IgD-negative memory B cell (primary cell): ENCODE data around the gene GARIN5A. TPM values are rescaled to one million over a fixed set of nuclear protein-coding genes. Genes with fewer than 3 reads are reported as not detected.

Source experiments
- H3K27ac Mint-ChIP-seq, 3 donors: one replicate each; pipeline ENCODE4 v1.8.0; 2020 to 2022; ENCODE audit warnings: mild to moderate bottlenecking in 3 of 3, mixed read lengths in 3 of 3, moderate library complexity in 1 of 3
- H3K27me3 Mint-ChIP-seq: one replicate; pipeline ENCODE4 v1.8.0; 2021; ENCODE audit warnings: mixed read lengths
- H3K36me3 Mint-ChIP-seq: one replicate; pipeline ENCODE4 v1.8.0; 2020; ENCODE audit warnings: mild to moderate bottlenecking, mixed read lengths
- H3K4me1 Mint-ChIP-seq, 3 donors: one replicate each; pipeline ENCODE4 v1.8.0; 2020 to 2022; ENCODE audit warnings: mixed read lengths in 3 of 3, mild to moderate bottlenecking in 1 of 3
- H3K4me3 Mint-ChIP-seq, 4 donors: one replicate each; pipeline ENCODE4 v1.8.0; 2020 to 2022; ENCODE audit warnings: mild to moderate bottlenecking in 4 of 4, mixed read lengths in 4 of 4, moderate library complexity in 3 of 4
- H3K9me3 Mint-ChIP-seq, 3 donors: one replicate each; pipeline ENCODE4 v1.8.0; 2020 to 2021; ENCODE audit warnings: mixed read lengths in 3 of 3, mild to moderate bottlenecking in 1 of 3
- polyA plus RNA-seq: library from polyadenylated mRNA; unstranded; fragments of 300-500 nt; fragmentation: Illumina TruSeq; gene quantifications from one replicate; pipeline ENCODE4 v1.2.3, GENCODE V29; 2021

The GARIN5A gene
- polyA plus RNA-seq, 1 donor from 2014 or later, result 0.53 TPM

GRCh38 chr19:50512112-50512998 lies 35.7 kb upstream of the GARIN5A start:
- H3K27ac Mint-ChIP-seq, result peak overlapping the region in 1 of 3 donors; percentile 54
- H3K4me3 Mint-ChIP-seq, result peak overlapping the region in 2 of 4 donors; percentile 33 to 96
- H3K4me1 Mint-ChIP-seq, result peaks cover 4 to 16% (median 7%) of the 10 kb centered on the region in 3 donors
- no peaks in the 10 kb centered on the region for H3K9me3 Mint-ChIP-seq
- H3K36me3 Mint-ChIP-seq, result peaks cover 2% of the 10 kb centered on the region
- H3K27me3 Mint-ChIP-seq, result peaks cover 7% of the 10 kb centered on the region

GRCh38 chr19:50511069-50511822 lies 34.6 kb upstream of the GARIN5A start, which contains the start of gene JOSD2:
Gene JOSD2 (minus strand): TSS chr19:50511191. CDS start chr19:50510431, 760 bp downstream.
- peaks cover 7% of the 10 kb centered on the region for H3K27me3 Mint-ChIP-seq
- H3K4me1 Mint-ChIP-seq, result peaks cover 4 to 18% (median 7%) of the 10 kb centered on the region in 3 donors
- peak within 1 kb of the TSS; percentile 54 to 99 (median 98) for H3K27ac Mint-ChIP-seq
- no peaks in the 10 kb centered on the region for H3K9me3 Mint-ChIP-seq
- H3K36me3 Mint-ChIP-seq, result peaks cover 2% of the 10 kb centered on the region
- peak within 1 kb of the TSS; percentile 33 to 96 (median 91) for H3K4me3 Mint-ChIP-seq

- H3K36me3 Mint-ChIP-seq, result peaks cover 2% of the 10 kb centered on the region
- H3K9me3 Mint-ChIP-seq, result no peaks in the 10 kb centered on the region
- H3K4me1 Mint-ChIP-seq, result peaks cover 4 to 18% (median 7%) of the 10 kb centered on the region in 3 donors
- peak overlapping the region; percentile 33 to 96 (median 91) for H3K4me3 Mint-ChIP-seq
- peaks cover 5% of the 10 kb centered on the region for H3K27me3 Mint-ChIP-seq
- peak overlapping the region; percentile 54 to 98 (median 96) for H3K27ac Mint-ChIP-seq
These were observed 34.0 kb upstream of the GARIN5A start for GRCh38 chr19:50510700-50511068.

GRCh38 chr19:50510121-50510670 lies 33.5 kb upstream of the GARIN5A start:
- H3K36me3 Mint-ChIP-seq, result peaks cover 2% of the 10 kb centered on the region
- H3K4me1 Mint-ChIP-seq, result peaks cover 4 to 18% (median 7%) of the 10 kb centered on the region in 3 donors
- peak overlapping the region; percentile 54 to 98 (median 96) for H3K27ac Mint-ChIP-seq
- H3K4me3 Mint-ChIP-seq, result peak overlapping the region in 2 of 4 donors; percentile 33 to 89
- H3K9me3 Mint-ChIP-seq, result no peaks in the 10 kb centered on the region
- peaks cover 4% of the 10 kb centered on the region for H3K27me3 Mint-ChIP-seq

- Mint-ChIP-seq H3K4me1 (peaks cover 4 to 18% (median 7%) of the 10 kb centered on the region in 3 donors), H3K9me3 (no peaks in the 10 kb centered on the region), H3K27me3 (peaks cover 3% of the 10 kb centered on the region), H3K4me3 (peak overlapping the region in 2 of 4 donors; percentile 5 to 30), H3K27ac (peak overlapping the region; percentile 16 to 93 (median 19)), H3K36me3 (peaks cover 2% of the 10 kb centered on the region)
These were observed 32.7 kb upstream of the GARIN5A start for GRCh38 chr19:50509366-50509765.

GRCh38 chr19:50508843-50509190 lies 32.2 kb upstream of the GARIN5A start:
- Mint-ChIP-seq H3K4me1 (peaks cover 4 to 18% (median 7%) of the 10 kb centered on the region in 3 donors), H3K4me3 (peak overlapping the region in 3 of 4 donors; percentile 44 to 74 (median 62)), H3K36me3 (peaks cover 2% of the 10 kb centered on the region), H3K27ac (peak overlapping the region in 2 of 3 donors; percentile 19 to 71), H3K9me3 (no peaks in the 10 kb centered on the region), H3K27me3 (no peaks in the 10 kb centered on the region)

GRCh38 chr19:50507376-50507775 lies 30.7 kb upstream of the GARIN5A start:
- no peaks in the 10 kb centered on the region for H3K27me3 Mint-ChIP-seq
- H3K27ac Mint-ChIP-seq, result no peak overlapping the region
- peaks cover 2% of the 10 kb centered on the region for H3K36me3 Mint-ChIP-seq
- H3K4me3 Mint-ChIP-seq, result no peak overlapping the region
- H3K4me1 Mint-ChIP-seq, result peaks cover 4 to 18% (median 7%) of the 10 kb centered on the region in 3 donors
- no peaks in the 10 kb centered on the region for H3K9me3 Mint-ChIP-seq

- Mint-ChIP-seq H3K9me3 (no peaks in the 10 kb centered on the region), H3K27me3 (no peaks in the 10 kb centered on the region), H3K27ac (no peak overlapping the region)
These were observed 30.1 kb upstream of the GARIN5A start for GRCh38 chr19:50506700-50507099.

GRCh38 chr19:50505856-50506611 lies 29.4 kb upstream of the GARIN5A start:
- peaks cover 4 to 12% (median 4%) of the 10 kb centered on the region in 3 donors for H3K4me1 Mint-ChIP-seq
- H3K27me3 Mint-ChIP-seq, result no peaks in the 10 kb centered on the region
- no peak overlapping the region for H3K4me3 Mint-ChIP-seq
- peaks cover 2% of the 10 kb centered on the region for H3K36me3 Mint-ChIP-seq
- no peak overlapping the region for H3K27ac Mint-ChIP-seq
- H3K9me3 Mint-ChIP-seq, result no peaks in the 10 kb centered on the region

More at GRCh38 chr19:50506700-50507099, 30.1 kb upstream of the GARIN5A start:
- Mint-ChIP-seq H3K4me3 (no peak overlapping the region), H3K36me3 (peaks cover 2% of the 10 kb centered on the region), H3K4me1 (peaks cover 4 to 16% (median 6%) of the 10 kb centered on the region in 3 donors)

- Mint-ChIP-seq H3K4me1 (peaks cover 0 to 2% (median 0%) of the 10 kb centered on the region in 3 donors), H3K9me3 (no peaks in the 10 kb centered on the region), H3K27ac (no peak overlapping the region), H3K4me3 (peak overlapping the region in 1 of 4 donors; percentile 66), H3K36me3 (no peaks in the 10 kb centered on the region), H3K27me3 (no peaks in the 10 kb centered on the region)
These were observed 25.2 kb upstream of the GARIN5A start for GRCh38 chr19:50501568-50502475.

GRCh38 chr19:50501186-50501567 lies 24.5 kb upstream of the GARIN5A start:
- H3K27me3 Mint-ChIP-seq, result no peaks in the 10 kb centered on the region
- H3K4me3 Mint-ChIP-seq, result no peak overlapping the region
- no peak overlapping the region for H3K27ac Mint-ChIP-seq
- peaks cover 0 to 2% (median 0%) of the 10 kb centered on the region in 3 donors for H3K4me1 Mint-ChIP-seq
- no peaks in the 10 kb centered on the region for H3K9me3 Mint-ChIP-seq
- no peaks in the 10 kb centered on the region for H3K36me3 Mint-ChIP-seq

- Mint-ChIP-seq H3K9me3 (no peaks in the 10 kb centered on the region), H3K4me1 (peaks cover 0 to 2% (median 0%) of the 10 kb centered on the region in 3 donors), H3K27ac (no peak overlapping the region), H3K4me3 (no peak overlapping the region), H3K36me3 (no peaks in the 10 kb centered on the region), H3K27me3 (no peaks in the 10 kb centered on the region)
These were observed 24.1 kb upstream of the GARIN5A start for GRCh38 chr19:50500753-50501151.

GRCh38 chr19:50500060-50500752 lies 23.6 kb upstream of the GARIN5A start:
- Mint-ChIP-seq H3K27ac (no peak overlapping the region), H3K9me3 (no peaks in the 10 kb centered on the region), H3K36me3 (no peaks in the 10 kb centered on the region), H3K4me1 (peaks cover 0 to 2% (median 0%) of the 10 kb centered on the region in 3 donors), H3K4me3 (no peak overlapping the region), H3K27me3 (no peaks in the 10 kb centered on the region)
